H1 (cell line): ENCODE measurements around the gene ACVR2B. TPM values are rescaled to one million over a fixed set of nuclear protein-coding genes. Genes with fewer than 3 reads are reported as not detected.

Experiments
- ASH2L ChIP-seq: fragments of 200-600, 300-600 bp; sonication (generic); IDR thresholded peaks from one replicate; pipeline ENCODE4 v1.7.1; 2017; ENCODE audit warnings: low read length
- CHD7 ChIP-seq: fragments of 300-600 bp; sonication (generic); IDR thresholded peaks from 2 replicates; pipeline ENCODE4 v1.7.1; 2012; ENCODE audit warnings: low read length, moderate library complexity, mild to moderate bottlenecking, inconsistent platforms; ENCODE audit not compliant: insufficient replicate concordance
- CTCF ChIP-seq, 3 experiments: IDR thresholded peaks; 1 replicate in 2 of 3; 2 replicates in 1 of 3; pipeline versions ENCODE4 v1.5.1 to v1.6.1; 2011; ENCODE audit warnings: low read length in 3 of 3, mild to moderate bottlenecking in 3 of 3, inconsistent platforms in 2 of 3, low read depth in 1 of 3, moderate library complexity in 1 of 3; ENCODE audit not compliant: insufficient read depth in 1 of 3; ENCODE audit errors: control extremely low read depth in 1 of 3
- SP4 ChIP-seq: IDR thresholded peaks from 2 replicates; pipeline ENCODE4 v1.6.1; 2012; ENCODE audit warnings: low read length, inconsistent platforms
- SUZ12 ChIP-seq: fragments of 200-600 bp; sonication (generic); IDR thresholded peaks from 2 replicates; pipeline ENCODE4 v1.6.1; 2012; ENCODE audit warnings: mild to moderate bottlenecking, inconsistent platforms, low read length, moderate library complexity, mixed read lengths
- TAF1 ChIP-seq: IDR thresholded peaks from 2 replicates; pipeline ENCODE4 v1.6.1; 2011; ENCODE audit warnings: mild to moderate bottlenecking, low read depth, low read length
- ZNF274 ChIP-seq: IDR thresholded peaks from 2 replicates; pipeline ENCODE4 v1.7.0; 2012; ENCODE audit warnings: low read length, borderline replicate concordance; ENCODE audit errors: extremely low read depth
- polyA plus RNA-seq, 7 experiments: library from polyadenylated mRNA; depleted of rRNA in 3 of 7; stranded (reverse) in 5 of 7; unstranded in 2 of 7; fragments of >200 nt in 5 of 7; fragments of 200-250 nt in 2 of 7; gene quantifications; 1 replicate in 5 of 7; 2 replicates in 1 of 7; 4 replicates in 1 of 7; pipeline versions ENCODE4 v1.2.1 to v1.2.3, GENCODE V29; 2011 to 2013; ENCODE audit warnings: missing spikeins in 2 of 7, mixed read lengths in 2 of 7
- total RNA-seq: library from RNA; stranded (reverse); fragmentation: NEBNext Ultra II Directional; extraction: Animal tissue kit (Norgen Biotek cat#: 25700); gene quantifications from 2 replicates; pipeline ENCODE4 v1.2.1, GENCODE V29; 2021

Gene ACVR2B
- total and polyA plus RNA-seq, 2 of the 8 experiments (the other 6 are each of a cell fraction or from before 2014, with no cell fraction given), result 24.7 to 109 TPM

GRCh38 chr3:38475716-38476115, 22.0 kb downstream of the ACVR2B start (continued):
- TF ChIP-seq CHD7 (no peak), SP4 (no peak), TAF1 (no peak), SUZ12 (no peak), ASH2L (no peak), ZNF274 (no peak), CTCF (IDR thresholded peaks at IDR 0.05; ENCODE audit: control extremely low read depth in 1 of 3, insufficient read depth in 1 of 3, low read depth in 1 of 3, low read length in 3 of 3) (no peak)
- TF ChIP-seq, all 59 proteins: peak for 0
